ENCODE data around the gene RASEF.

The RASEF gene

GRCh38 chr9:83012168-83012921 lies 50.6 kb downstream of the RASEF start:
- DNase-seq: no peak

- DNase-seq: no peak
Observed at GRCh38 chr9:83011611-83012010, 51.3 kb downstream of the RASEF start.

- DNase-seq: no peak
Observed at GRCh38 chr9:83007521-83008300, 55.2 kb downstream of the RASEF start.

- DNase-seq: no peak
Observed at GRCh38 chr9:83006378-83006777, 56.6 kb downstream of the RASEF start.

GRCh38 chr9:83005963-83006362 lies 57.0 kb downstream of the RASEF start:
- no peak for DNase-seq

GRCh38 chr9:83005361-83005760 lies 57.6 kb downstream of the RASEF start:
- no peak for DNase-seq

GRCh38 chr9:83002329-83002728 lies 60.6 kb downstream of the RASEF start:
- no peak for DNase-seq

GRCh38 chr9:83000765-83001164 lies 62.2 kb downstream of the RASEF start:
- DNase-seq: no peak

- no peak for DNase-seq
Observed at GRCh38 chr9:82998409-82998808, 64.5 kb downstream of the RASEF start.

GRCh38 chr9:82997476-82998140 lies 65.3 kb downstream of the RASEF start:
- no peak for DNase-seq

- DNase-seq: no peak
Observed at GRCh38 chr9:82996941-82997340, 66.0 kb downstream of the RASEF start.

- no peak for DNase-seq
Observed at GRCh38 chr9:82993856-82994605, 68.9 kb downstream of the RASEF start.

GRCh38 chr9:82991671-82992070 lies 71.3 kb downstream of the RASEF start:
- DNase-seq: no peak

GRCh38 chr9:82989929-82990328 lies 73.0 kb downstream of the RASEF start:
- no peak for DNase-seq

- DNase-seq: no peak
Observed at GRCh38 chr9:82988488-82988887, 74.5 kb downstream of the RASEF start.

- DNase-seq: no peak
Observed at GRCh38 chr9:82987370-82988189, 75.4 kb downstream of the RASEF start.

- no peak for DNase-seq
Observed at GRCh38 chr9:82981552-82981951, 81.4 kb downstream of the RASEF start.

- no peak for DNase-seq
Observed at GRCh38 chr9:82975176-82975575, 87.8 kb downstream of the RASEF start.

GRCh38 chr9:82972446-82972845 lies 90.5 kb downstream of the RASEF start:
- no peak for DNase-seq

GRCh38 chr9:82970359-82970758 lies 92.6 kb downstream of the RASEF start:
- DNase-seq: no peak

GRCh38 chr9:82969291-82969690 lies 93.7 kb downstream of the RASEF start:
- no peak for DNase-seq

GRCh38 chr9:82968816-82969215 lies 94.1 kb downstream of the RASEF start:
- no peak for DNase-seq

Measured in NCI-H526 treated with DMSO at 0.1 percent for 48 hours (cell line).